ENCODE results near the gene GTF2IRD1.
A peak's percentile ranks its signal among the peaks of the same experiment; 100 is the strongest.
"Not testable (repeated sequence)": the region's sequence is repeated elsewhere in the genome, so short reads cannot be mapped to it uniquely, and the experiment has no call there.

GTF2IRD1 gene

DNA sequence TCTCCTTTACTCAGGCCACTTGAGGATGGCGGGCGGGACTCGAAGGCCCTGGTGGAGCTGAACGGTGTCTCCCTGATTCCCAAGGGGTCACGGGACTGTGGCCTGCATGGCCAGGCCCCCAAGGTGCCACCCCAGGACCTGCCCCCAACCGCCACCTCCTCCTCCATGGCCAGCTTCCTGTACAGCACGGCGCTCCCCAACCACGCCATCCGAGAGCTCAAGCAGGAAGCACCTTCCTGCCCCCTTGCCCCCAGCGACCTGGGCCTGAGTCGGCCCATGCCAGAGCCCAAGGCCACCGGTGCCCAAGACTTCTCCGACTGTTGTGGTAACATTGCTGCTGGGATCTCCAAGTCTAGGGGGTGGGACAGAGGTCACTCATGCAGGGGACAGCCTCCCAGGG lies 65.7 kb downstream of the GTF2IRD1 start:
- no peak for DNase-seq

DNA sequence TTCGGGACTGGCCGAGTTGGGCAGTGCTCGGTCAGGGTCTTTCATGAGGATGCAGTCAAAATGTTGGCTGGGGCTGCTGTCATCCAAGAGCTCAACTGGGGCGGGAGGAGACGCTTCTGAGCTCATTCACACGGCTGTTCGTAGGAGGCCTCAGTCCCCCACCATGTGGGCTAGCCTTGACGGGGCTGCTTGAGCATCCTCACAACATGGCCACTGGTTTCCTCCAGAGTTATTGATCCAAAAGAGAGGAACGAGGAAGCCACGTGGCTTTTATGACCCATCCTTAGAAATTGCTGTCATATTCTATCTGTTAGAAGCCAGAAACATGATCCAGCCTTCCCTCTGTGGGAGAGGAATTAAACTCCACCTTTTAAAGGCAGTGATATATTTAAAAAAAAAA lies 68.1 kb downstream of the GTF2IRD1 start:
- DNase-seq, result no peak

DNA sequence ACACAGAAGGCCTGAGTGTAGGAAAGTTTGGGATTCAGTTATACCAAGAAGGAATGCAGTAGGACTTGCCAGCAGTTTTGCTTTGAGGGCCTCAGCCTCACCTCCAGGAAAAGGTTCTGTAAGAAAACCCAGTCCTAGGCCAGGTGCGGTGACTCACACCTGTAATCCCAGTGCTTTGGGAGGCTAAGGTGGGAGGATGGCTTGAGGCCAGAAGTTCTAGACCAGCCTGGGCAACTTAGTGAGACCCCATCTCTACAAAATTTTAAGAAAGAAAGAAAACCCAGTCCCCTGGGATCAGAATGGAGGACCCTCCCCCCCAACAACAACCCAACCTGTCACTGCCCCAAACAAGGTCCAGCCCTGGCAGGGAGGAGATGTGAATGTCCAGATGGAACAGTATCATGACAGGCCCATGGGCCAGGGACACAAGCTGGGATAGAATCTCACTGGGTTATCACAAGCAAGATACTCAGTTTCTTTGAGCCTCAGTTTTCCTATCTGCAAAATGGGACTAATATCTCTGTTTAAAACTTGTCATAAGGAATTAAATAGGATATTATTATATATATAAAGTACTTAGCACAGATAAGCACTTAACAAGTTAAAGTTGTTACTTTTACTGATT lies 68.7 kb downstream of the GTF2IRD1 start:
- no peak for DNase-seq

DNA sequence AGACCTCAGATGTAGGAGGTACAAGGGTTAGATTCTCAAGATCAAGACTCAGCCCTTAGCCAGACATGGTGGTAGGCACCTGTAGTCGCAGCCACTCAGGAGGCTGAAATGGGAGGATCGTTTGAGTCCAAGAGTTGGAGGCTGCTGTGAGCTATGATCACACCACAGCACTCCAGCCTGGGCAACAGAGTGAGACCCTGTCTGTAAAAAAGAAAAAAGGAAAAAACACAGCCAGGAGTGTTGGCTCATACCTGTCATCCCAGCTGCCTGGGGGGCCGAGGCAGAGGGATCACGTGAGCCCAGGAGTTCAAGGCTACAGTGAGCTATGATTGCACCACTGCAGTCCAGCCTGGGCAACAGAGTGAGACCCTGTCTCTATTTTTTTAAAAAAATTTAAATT lies 69.3 kb downstream of the GTF2IRD1 start:
- no peak for DNase-seq

DNA sequence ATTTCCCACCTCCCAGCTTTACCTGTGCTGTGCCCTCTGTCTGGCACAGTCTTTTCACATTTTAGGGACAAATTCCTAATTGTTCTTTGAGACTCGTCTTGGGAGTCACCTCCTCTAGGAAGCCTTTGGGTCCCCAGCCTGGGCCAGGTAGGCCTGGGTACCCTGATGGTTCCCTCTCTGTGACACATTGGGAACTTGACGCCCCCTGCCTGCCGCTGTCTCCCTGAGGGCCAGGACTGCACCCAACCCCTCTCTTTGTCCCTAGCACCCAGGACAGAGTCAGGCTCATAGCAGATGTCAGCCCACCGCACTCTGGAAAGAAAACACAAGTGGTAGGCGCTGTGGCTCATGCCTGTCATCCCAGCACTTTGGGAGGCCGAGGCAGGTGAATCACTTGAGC lies 71.4 kb downstream of the GTF2IRD1 start:
- no peak for DNase-seq

DNA sequence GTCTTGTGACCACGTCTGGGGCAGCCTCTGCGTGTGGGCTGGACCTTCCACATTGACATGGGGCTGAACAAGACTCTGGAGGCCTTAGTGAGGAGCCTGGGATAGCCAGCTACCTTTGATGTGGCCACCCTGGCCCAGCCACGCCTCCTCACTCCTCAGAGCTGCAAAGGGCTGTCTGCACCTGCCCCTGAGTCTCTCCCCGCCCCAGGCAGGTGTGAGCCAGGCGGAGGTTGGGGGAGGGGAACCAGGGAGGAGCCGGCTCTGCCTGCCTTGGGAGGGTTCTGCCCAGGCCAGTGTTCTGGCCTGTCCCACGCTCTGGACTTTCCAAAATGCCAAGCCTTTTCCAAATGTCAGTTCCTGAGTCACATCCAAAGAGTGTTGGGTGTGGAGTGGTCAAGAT lies 72.2 kb downstream of the GTF2IRD1 start:
- peak; percentile 92 for DNase-seq

DNA sequence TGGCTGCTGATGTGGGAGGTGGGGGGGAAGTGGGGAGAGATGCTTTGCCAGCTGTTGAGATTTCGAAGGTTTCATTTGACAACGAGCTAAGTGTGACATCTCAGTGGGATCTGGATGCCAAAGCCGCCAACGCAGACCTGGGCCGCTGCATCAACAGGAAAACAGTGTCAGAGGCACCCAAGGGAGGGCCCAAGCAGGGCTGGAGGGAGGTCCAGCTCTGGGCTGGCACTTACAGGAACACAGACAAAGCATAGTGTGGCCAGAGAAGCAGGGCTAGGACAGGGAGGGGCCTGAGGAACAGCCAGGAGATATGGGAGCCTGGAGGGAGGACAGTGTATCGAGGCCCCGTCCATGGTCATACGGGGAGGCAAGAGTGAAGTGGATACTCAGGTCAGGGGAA lies 73.1 kb downstream of the GTF2IRD1 start:
- DNase-seq, result no peak

DNA sequence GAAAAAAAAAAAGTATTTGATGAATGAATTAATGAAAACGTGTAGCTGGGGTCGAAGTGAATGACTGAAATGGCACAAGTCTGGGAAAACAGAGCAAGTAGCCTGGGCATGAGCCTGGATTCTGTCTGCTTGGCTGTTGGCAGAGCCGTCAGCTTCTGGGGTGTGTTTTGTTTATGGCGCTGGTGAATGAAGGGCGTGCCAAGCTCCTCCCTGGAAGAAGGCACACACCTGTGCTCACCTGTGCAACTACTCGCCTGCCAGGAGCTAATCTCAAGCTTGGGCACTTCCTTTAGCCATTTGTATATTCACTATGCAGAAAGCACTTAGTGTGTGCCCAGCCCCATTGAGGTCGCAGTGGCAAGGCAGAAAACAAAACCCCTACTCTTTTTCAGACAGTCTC lies 74.1 kb downstream of the GTF2IRD1 start:
- DNase-seq, result peak; percentile 19

DNA sequence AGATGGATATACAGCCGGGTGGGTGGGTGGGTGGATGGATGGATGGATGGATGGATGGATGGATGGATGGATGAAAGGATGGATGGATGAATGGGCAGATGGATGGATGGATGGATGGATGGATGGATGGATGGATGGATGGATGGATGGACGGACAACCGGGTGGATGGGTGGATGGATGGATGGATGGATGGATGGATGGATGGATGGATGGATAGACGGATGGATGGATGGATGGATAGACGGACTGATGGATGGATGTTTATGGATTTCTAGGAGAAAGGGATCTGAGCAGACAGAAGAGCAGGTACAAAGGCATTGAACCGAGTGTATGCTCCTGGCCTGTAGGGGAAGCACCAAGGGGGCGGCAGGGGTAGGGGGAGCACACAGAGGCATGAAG lies 75.1 kb downstream of the GTF2IRD1 start:
- not testable (repeated sequence) for DNase-seq

DNA sequence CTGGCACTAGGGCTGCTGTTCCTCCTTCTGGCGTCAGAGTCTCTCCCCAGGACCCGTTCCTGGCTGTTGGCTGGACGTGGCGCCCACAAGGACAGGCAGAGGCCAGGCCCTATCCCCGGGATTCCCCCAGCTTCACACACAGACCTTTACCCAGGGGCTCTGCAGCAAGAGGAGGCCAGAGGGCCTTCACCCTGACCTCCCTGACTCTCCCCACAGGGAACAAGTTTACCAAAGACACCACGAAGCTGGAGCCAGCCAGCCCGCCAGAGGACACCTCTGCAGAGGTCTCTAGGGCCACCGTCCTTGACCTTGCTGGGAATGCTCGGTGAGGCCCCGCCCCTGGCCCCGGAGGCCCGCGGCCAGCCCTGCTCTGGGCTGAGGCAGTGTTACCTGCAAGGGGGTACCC lies 82.2 kb downstream of the GTF2IRD1 start:
- no peak for DNase-seq

DNA sequence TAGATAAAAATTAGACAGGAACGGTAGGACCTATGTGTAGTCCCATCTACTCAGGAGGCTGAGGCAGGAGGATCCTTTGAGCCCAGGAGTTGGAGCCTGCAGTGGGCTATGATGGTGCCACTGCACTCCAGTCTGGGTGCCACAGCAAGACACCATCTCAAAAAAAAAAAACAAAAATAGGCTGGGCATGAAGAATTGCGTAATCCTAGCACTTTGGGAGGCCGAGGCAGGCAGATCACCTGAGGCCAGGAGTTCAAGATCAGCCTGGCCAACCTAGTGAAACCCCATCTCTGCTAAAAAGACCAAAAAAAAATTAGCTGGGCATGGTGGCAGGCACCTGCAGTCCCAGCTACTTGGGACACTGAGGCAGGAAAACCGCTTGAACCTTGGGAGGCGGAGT lies 88.2 kb downstream of the GTF2IRD1 start:
- not testable (repeated sequence) for DNase-seq

DNA sequence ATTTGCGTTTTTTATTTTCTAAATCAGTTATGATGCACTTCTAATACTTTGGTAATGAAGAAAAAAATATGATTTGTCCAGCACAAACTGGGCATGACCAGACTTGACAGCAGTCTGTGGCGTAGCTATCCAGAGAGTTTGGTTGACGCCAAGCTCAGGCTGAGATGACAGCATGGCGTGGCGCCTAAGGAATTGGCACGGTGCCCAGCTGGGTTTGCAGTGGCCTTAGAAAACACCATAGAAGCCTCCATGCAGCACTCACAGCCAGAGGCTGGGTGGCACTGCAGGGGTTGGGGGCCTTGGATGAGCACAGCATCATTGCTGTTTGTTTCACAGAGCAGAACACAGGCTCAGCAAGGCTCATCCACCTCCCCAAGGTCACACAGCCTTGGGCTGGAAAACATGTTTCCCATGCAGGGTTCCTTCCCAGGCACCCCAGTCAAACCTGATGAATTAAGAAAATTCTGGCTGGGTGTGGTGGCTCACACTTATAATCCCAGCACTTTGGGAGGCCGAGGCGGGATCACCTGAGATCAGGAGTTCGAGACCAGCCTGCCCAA lies 88.9 kb downstream of the GTF2IRD1 start:
- DNase-seq, result peak; percentile 93

DNA sequence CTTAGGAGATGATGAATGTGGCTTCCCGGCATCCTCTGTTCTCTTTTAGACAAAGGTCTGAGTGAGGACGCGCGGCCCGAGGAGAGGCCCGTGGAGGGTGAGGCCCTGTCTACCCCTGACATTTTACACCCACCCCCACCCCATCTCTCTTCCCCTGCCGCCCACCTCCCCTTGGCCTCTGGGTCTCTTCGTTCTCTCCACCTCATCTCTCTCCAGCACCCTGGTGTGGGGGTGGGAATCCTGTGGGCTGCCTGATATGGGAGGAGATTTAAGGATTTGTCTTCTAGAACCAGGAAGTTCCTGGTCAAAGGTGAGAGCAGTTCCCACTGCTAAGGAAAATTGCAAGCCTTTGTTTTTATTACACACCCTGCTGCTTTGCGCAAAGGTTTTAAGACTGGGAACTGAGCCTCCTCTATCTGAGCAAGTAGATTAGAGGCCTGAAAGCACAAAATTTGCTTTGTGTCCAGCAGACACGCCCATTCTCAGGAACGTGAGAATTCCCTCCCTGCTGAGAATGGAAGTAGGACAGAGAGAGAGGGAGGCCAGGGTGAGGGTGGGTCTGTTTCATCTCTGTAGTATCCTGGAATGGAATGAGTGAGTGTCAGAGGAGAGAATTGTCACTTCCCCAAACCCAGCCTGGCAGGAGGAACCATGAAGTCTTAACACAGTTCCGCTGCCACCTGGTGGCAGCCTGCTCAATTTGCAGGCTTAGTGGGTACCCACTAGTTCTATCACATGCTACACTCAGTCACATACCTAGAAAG lies 91.2 kb downstream of the GTF2IRD1 start:
- DNase-seq, result no peak

DNA sequence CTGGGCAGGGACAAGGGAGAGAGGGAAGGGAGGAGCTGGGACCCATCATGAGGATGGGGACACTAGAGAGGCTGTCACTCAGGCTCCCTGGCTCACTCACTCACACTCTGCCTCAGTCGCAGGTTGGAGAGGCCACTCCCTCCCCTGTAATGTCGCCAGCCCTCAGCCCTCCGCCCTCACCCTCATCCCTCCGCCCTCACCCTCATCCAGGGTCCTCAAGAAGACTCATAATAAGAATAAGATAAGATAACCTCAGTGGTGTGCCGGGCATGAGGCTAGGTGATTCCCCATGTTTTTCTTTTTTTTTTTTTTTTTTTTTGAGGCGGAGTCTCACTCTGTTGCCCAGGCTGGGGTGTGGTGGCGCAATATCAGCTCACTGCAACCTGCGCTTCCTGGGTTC lies 92.2 kb downstream of the GTF2IRD1 start:
- DNase-seq, result no peak

DNA sequence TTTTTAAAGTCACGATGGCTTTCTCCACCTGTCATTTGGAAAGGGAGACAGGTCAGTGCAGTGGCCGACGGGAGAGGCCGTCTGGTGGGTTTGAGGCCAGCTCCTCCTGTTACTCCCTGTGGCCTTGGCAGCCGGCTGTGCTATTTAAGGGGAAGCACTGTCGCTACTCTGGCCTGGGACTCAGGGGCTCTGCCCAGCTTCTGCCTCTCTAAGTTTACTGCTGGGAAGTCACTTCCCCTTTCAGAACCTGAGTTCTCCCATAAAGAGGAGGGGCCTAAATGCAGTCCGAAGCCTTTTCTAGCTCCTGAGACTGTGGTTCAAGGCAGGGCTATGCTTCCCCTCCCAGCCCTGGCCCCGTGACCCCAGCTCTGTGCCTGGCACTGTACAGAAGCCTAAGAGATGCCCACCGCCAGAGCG lies 99.9 kb downstream of the GTF2IRD1 start:
- DNase-seq, result not testable (repeated sequence)

DNA sequence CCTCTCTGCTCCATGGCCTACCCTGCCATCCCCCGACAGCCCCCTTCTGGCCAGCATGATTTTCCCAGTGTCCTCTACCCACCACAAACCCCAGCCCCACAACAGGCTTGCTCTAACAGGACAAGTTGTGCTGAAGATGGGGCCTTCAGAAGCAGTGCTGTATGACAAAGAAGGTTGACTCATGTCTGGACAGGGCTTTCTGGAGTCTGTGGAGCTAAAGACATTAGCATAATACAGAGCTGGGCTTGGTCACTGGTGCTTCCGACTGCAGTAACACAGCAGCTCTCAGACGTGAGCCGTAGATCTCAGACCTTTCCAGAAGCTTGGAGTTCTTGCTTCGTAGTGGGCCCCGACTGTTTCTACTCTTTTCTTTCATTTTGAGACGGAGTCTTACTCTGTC lies 100.5 kb downstream of the GTF2IRD1 start:
- no peak for DNase-seq

DNA sequence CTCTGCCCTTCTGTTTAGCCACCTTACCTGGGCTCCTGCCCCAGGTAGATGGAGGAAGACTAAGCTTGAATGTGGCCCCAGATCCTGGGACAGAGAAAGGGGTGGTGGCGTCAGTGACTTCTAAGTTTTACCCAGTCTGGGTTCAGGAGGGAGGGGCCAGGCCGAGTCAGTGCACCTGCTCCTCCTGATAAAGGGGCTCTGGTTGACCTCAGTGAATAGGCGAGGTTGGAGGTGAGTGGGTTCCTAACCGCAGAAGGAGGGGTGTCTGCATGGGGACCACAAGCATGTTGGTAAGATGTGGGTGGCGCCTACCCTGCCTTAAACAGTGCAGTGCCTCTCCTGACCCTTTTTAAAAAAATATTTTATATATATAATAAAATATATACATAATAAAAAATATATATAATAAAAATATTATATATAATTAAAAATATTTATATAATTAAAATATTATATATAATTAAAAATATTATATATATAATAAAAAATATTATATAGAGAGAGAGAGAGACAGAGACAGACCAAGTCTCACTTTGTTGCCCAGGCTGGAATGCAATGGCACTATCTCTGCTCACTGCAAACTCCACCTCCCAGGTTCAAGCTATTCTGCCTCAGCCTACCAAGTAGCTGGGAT lies 106.5 kb downstream of the GTF2IRD1 start:
- DNase-seq, result no peak

DNA sequence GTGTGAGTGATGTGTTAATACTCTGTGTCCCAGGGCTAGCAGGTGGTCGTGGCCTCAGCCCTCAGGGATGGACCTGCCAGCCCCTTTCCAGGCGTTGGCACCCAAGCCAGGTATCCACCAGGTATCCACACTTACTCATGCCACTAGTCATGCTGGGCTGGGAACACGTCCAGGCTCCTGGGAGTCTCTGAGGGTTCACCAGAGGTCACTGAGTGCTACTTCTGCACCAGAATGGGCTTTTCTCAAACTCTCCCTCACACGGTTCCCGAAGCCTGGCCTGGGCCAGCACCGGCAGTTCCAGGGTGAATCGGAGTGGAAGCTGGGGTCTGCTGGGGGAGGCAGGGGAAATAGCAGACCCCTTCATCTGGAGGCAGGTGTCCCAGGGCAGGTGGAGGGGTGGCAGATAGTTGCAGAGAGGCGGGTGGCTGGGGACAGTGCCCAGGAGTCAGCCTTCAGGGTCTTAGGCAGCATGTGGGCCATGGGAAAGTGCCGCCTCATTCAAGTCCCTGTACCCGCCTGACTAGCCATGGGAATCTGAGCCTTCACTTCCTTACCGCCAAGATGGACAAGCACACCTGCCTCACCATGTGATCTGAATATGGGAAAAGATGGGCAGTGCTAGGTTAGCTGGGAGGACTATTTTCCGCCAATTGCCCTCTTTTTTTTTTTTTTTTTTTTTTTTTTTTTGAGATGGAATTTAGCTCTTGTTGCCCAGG lies 108.3 kb downstream of the GTF2IRD1 start:
- no peak for DNase-seq

DNA sequence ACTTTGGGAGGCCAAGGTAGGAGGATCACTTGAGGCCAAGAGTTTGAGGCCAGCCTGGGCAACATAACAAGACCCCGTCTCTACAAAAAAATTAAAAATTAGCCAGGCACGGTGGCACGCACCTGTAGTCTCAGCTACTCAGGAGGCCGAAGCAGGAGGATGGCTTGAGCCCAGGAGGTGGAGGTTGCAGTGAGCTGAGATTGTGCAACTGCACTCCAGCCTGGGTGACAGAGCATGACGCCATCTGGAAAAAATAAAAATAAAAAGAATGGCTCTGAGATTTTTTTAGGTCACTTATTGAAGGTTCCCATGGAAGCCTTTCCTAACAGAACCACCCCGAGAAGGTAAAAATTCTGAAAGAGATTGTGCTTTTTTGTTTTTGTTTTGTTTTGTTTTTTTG lies 109.9 kb downstream of the GTF2IRD1 start:
- DNase-seq, result not testable (repeated sequence)

DNA sequence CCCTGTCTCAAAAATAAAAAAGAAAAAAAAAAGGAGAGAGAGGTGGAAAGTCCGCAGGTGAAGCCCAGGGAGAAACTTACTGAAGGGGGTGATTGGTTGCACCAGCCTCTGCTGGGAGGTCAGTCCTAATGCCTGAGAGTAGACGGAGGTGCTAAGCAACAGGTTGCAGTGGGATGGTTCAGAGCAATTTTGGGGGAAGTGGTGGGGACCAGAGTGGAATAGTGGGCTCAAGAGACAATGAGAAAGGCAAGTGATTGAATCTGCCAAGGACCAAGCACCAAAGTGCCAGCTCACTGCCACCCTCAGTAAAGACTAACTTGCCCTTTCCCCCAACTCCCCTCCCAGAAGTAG lies 113.6 kb downstream of the GTF2IRD1 start:
- no peak for DNase-seq

DNA sequence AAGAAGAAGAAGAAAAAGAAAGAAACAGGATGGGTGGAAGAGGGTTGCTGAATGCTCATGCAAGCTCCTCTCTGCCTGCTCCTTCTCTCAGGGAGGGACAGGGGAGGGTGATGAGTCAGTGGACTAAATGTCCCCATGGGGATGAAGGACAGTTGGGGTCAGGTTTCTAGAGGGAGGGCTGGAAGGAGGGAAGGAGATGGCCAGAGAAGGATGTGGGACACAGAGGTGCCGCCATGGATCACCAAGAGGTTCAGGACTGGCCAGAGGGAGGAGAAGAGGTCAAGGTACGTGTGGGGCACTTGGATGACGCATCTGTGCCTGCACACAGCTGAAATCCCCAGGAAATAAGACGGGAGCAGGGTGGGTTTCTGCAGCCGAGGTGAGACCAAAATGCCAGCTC lies 115.0 kb downstream of the GTF2IRD1 start:
- no peak for DNase-seq

DNA sequence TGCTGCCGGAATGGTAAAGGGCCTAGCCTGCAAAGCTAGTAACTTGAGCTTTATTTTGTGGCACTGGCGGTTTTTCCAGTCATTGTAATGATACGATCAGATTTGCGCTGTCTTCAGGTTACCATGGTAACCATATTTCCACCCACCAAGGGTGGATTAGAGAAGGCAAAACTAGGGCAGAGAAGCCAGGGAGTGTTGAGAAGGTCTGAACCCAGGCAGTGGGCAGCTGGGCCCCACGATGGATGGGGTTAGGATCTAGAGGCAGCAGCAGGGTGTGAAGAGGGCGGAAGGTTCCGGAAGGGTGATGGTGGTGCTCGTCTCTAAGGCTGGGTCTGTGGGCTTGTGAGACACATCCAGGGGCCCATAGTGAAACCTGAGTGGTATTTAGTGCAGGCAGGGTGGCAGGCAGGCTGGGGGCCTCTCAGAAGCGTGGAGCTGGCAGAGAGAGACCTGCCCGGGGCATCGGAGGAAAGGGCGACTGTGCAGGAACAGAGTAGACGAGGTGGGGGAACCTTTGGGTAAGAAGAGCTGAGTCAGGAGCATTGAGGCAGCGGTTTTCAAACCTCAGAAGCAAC lies 115.9 kb downstream of the GTF2IRD1 start:
- no peak for DNase-seq

DNA sequence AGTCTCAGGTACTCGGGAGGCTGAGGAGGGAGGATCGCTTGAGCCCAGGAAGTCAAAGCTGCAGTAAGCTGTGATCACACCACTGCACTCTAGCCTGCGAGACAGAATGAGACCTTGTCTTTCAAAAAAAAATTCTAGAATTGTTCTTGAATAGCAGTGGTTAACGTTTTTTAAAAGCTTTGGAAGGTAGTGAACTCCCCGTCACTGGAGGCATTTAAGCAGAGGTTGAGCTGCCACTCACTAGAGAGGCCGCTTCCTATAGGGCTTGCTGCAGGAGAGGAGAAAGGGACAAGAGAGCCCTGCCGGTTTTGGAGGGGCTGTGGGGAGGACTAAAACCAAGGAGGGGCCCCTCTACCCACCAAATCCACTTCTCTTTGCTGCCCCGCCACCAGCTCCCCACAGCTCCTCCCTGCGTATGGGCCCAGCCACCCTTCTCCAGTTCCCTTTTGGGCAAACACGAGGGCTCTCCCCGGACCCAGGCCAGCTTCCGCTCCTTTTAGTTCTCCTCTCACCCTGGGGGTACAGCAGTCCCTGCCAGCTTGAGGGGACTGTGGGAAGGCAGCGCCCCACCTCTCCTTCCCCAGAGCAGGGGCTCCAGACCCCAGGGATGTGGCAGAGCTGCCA lies 116.9 kb downstream of the GTF2IRD1 start:
- DNase-seq, result no peak

Data from NCI-H1105 (cell line).